Activated CD4-positive, alpha-beta T cell treated with anti-CD3 and anti-CD28 coated beads, Interleukin-2, amount 10 ng/mL, durations not matched to agents 24 days and 14 days (primary cell): ENCODE measurements around the gene YBX3. TPM values are rescaled to one million over a fixed set of nuclear protein-coding genes. Genes with fewer than 3 reads are reported as not detected.

Experiments
- DNase-seq: peaks from one replicate; pipeline ENCODE4 v3.0.0; 2022
- H3K27ac Mint-ChIP-seq: one replicate; pipeline ENCODE4 v1.8.0; 2022; ENCODE audit warnings: mild to moderate bottlenecking, mixed read lengths
- H3K27me3 Mint-ChIP-seq: one replicate; pipeline ENCODE4 v1.8.0; 2022; ENCODE audit warnings: mixed read lengths
- H3K36me3 Mint-ChIP-seq: one replicate; pipeline ENCODE4 v1.8.0; 2022; ENCODE audit warnings: low read depth, mild to moderate bottlenecking, mixed read lengths
- H3K4me1 Mint-ChIP-seq: one replicate; pipeline ENCODE4 v1.8.0; 2021; ENCODE audit warnings: mixed read lengths
- H3K4me3 Mint-ChIP-seq: one replicate; pipeline ENCODE4 v1.8.0; 2022; ENCODE audit warnings: mild to moderate bottlenecking, moderate library complexity, mixed read lengths
- H3K9me3 Mint-ChIP-seq: one replicate; pipeline ENCODE4 v1.8.0; 2021; ENCODE audit warnings: mixed read lengths
- intact Hi-C: fragments of 100-400 bp; cut with micrococcal nuclease; formaldehyde crosslinking; loops from one replicate; pipeline ENCODE4 v1.15.1; 2023
- total RNA-seq: library from RNA; stranded (reverse); gene quantifications from 2 replicates; pipeline ENCODE4 v1.2.3, GENCODE V29; 2022

Gene YBX3
- total RNA-seq, 1 donor from 2014 or later = 203 TPM

- peak within 1 kb of the TSS; percentile 38 for H3K27ac Mint-ChIP-seq
- H3K9me3 Mint-ChIP-seq = peaks cover 3% of the 10 kb centered on the region
- H3K36me3 Mint-ChIP-seq = no peaks in the 10 kb centered on the region
- H3K4me1 Mint-ChIP-seq = peaks cover 38% of the 10 kb centered on the region
- peak within 1 kb of the TSS; percentile 78 for H3K4me3 Mint-ChIP-seq
- peak; percentile 91 for DNase-seq
- intact Hi-C loops = loop anchor here (2.0 to 5.0 kb wide), 4 partner anchors 49 to 437 kb away; partner anchors contain the start of genes MAGOHB and YBX3
- H3K27me3 Mint-ChIP-seq = peaks cover 58% of the 10 kb centered on the region
Measured at GRCh38 chr12:10673659-10674384, 49.3 kb downstream of the YBX3 start, which contains the start of gene STYK1. TSS of gene STYK1 (minus strand) at chr12:10674052. CDS start at chr12:10634618, 39,434 bp downstream.

GRCh38 chr12:10672231-10672868, 50.8 kb downstream of the YBX3 start:
- H3K27ac Mint-ChIP-seq = no peak overlapping the region
- H3K27me3 Mint-ChIP-seq = peaks cover 61% of the 10 kb centered on the region
- peak; percentile 60 for DNase-seq
- H3K4me1 Mint-ChIP-seq = peaks cover 32% of the 10 kb centered on the region
- no peak overlapping the region for H3K4me3 Mint-ChIP-seq
- intact Hi-C loops = loop anchor here (5.0 kb wide), 2 partner anchors 80 to 435 kb away; no protein-coding TSS in a partner anchor
- no peaks in the 10 kb centered on the region for H3K36me3 Mint-ChIP-seq
- no peaks in the 10 kb centered on the region for H3K9me3 Mint-ChIP-seq

GRCh38 chr12:10669533-10669932, 53.6 kb downstream of the YBX3 start:
- H3K27me3 Mint-ChIP-seq = peaks cover 48% of the 10 kb centered on the region
- DNase-seq = peak; percentile 2
- intact Hi-C loops = no loop called here

GRCh38 chr12:10668526-10668925, 54.6 kb downstream of the YBX3 start:
- peak overlapping the region; percentile 29 for H3K4me3 Mint-ChIP-seq
- peaks cover 46% of the 10 kb centered on the region for H3K27me3 Mint-ChIP-seq
- H3K27ac Mint-ChIP-seq = no peak overlapping the region

More at GRCh38 chr12:10669533-10669932, 53.6 kb downstream of the YBX3 start:
- Mint-ChIP-seq H3K27ac (no peak overlapping the region), H3K9me3 (no peaks in the 10 kb centered on the region), H3K36me3 (no peaks in the 10 kb centered on the region), H3K4me3 (no peak overlapping the region), H3K4me1 (peaks cover 18% of the 10 kb centered on the region)

GRCh38 chr12:10667581-10667980, 55.5 kb downstream of the YBX3 start:
- H3K4me3 Mint-ChIP-seq = no peak overlapping the region

More at GRCh38 chr12:10668526-10668925, 54.6 kb downstream of the YBX3 start:
- no peak for DNase-seq
- H3K4me1 Mint-ChIP-seq = peaks cover 10% of the 10 kb centered on the region
- H3K36me3 Mint-ChIP-seq = no peaks in the 10 kb centered on the region
- no peaks in the 10 kb centered on the region for H3K9me3 Mint-ChIP-seq
- intact Hi-C loops = no loop called here

GRCh38 chr12:10664499-10664898, 58.6 kb downstream of the YBX3 start:
- no peaks in the 10 kb centered on the region for H3K36me3 Mint-ChIP-seq
- peaks cover 3% of the 10 kb centered on the region for H3K4me1 Mint-ChIP-seq
- no peak overlapping the region for H3K4me3 Mint-ChIP-seq
- DNase-seq = no peak
- intact Hi-C loops = no loop called here
- H3K27ac Mint-ChIP-seq = no peak overlapping the region
- H3K27me3 Mint-ChIP-seq = peaks cover 35% of the 10 kb centered on the region
- H3K9me3 Mint-ChIP-seq = no peaks in the 10 kb centered on the region

More at GRCh38 chr12:10667581-10667980, 55.5 kb downstream of the YBX3 start:
- no peaks in the 10 kb centered on the region for H3K36me3 Mint-ChIP-seq
- peak; percentile 25 for DNase-seq
- no peaks in the 10 kb centered on the region for H3K9me3 Mint-ChIP-seq
- H3K27me3 Mint-ChIP-seq = peaks cover 43% of the 10 kb centered on the region
- peaks cover 7% of the 10 kb centered on the region for H3K4me1 Mint-ChIP-seq
- H3K27ac Mint-ChIP-seq = no peak overlapping the region
- intact Hi-C loops = no loop called here

- DNase-seq = peak; percentile 10
- no peak overlapping the region for H3K4me3 Mint-ChIP-seq
- intact Hi-C loops = no loop called here
- H3K27me3 Mint-ChIP-seq = peaks cover 31% of the 10 kb centered on the region
- H3K4me1 Mint-ChIP-seq = peaks cover 3% of the 10 kb centered on the region
- no peaks in the 10 kb centered on the region for H3K36me3 Mint-ChIP-seq
- H3K27ac Mint-ChIP-seq = no peak overlapping the region
- H3K9me3 Mint-ChIP-seq = no peaks in the 10 kb centered on the region
Measured at GRCh38 chr12:10663869-10664268, 59.3 kb downstream of the YBX3 start.

- no peaks in the 10 kb centered on the region for H3K4me1 Mint-ChIP-seq
- peak; percentile 29 for DNase-seq
- no peaks in the 10 kb centered on the region for H3K9me3 Mint-ChIP-seq
- no peak overlapping the region for H3K27ac Mint-ChIP-seq
- intact Hi-C loops = no loop called here
- H3K27me3 Mint-ChIP-seq = peaks cover 31% of the 10 kb centered on the region
- no peak overlapping the region for H3K4me3 Mint-ChIP-seq
- no peaks in the 10 kb centered on the region for H3K36me3 Mint-ChIP-seq
Measured at GRCh38 chr12:10661338-10661737, 61.8 kb downstream of the YBX3 start.

- Mint-ChIP-seq H3K4me3 (no peak overlapping the region), H3K4me1 (no peaks in the 10 kb centered on the region), H3K27ac (no peak overlapping the region), H3K27me3 (peaks cover 26% of the 10 kb centered on the region), H3K9me3 (no peaks in the 10 kb centered on the region), H3K36me3 (no peaks in the 10 kb centered on the region)
- intact Hi-C loops = no loop called here
- no peak for DNase-seq
Measured at GRCh38 chr12:10654003-10654402, 69.1 kb downstream of the YBX3 start.

GRCh38 chr12:10652192-10652591, 70.9 kb downstream of the YBX3 start:
- no peaks in the 10 kb centered on the region for H3K36me3 Mint-ChIP-seq
- H3K4me3 Mint-ChIP-seq = no peak overlapping the region
- H3K27me3 Mint-ChIP-seq = peaks cover 16% of the 10 kb centered on the region
- no peak for DNase-seq
- peaks cover 7% of the 10 kb centered on the region for H3K9me3 Mint-ChIP-seq
- no peak overlapping the region for H3K27ac Mint-ChIP-seq
- intact Hi-C loops = no loop called here
- no peaks in the 10 kb centered on the region for H3K4me1 Mint-ChIP-seq

Other genes with a start within 250 kb of the YBX3 start
- gene EIF2S3B, start 217.4 kb downstream of the YBX3 start, total RNA-seq = 0.62 and 0.98 TPM in 2 replicates
- 88.6 and 91.1 TPM in 2 replicates for gene MAGOHB, start 109.7 kb downstream of the YBX3 start, total RNA-seq
- gene STYK1, start 49.3 kb downstream of the YBX3 start, total RNA-seq = not detected in 2 replicates
- gene TAS2R7, start 79.3 kb upstream of the YBX3 start, total RNA-seq = not detected in 2 replicates
- not detected in 2 replicates for gene TAS2R8, start 84.0 kb upstream of the YBX3 start, total RNA-seq
- not detected in 2 replicates for gene TAS2R9, start 86.8 kb upstream of the YBX3 start, total RNA-seq
- 0.26 TPM in 1 of 2 replicates, not detected in the other for gene TAS2R10, start 103.0 kb upstream of the YBX3 start, total RNA-seq
- 0.62 and 2.0 TPM in 2 replicates for gene PRR4, start 126.2 kb upstream of the YBX3 start, total RNA-seq
- 18.2 and 22.4 TPM in 2 replicates for gene PRH1, start 160.9 kb upstream of the YBX3 start, total RNA-seq
- gene TAS2R13, start 186.2 kb upstream of the YBX3 start, total RNA-seq = 1.1 and 1.3 TPM in 2 replicates
- gene PRH2, start 205.9 kb upstream of the YBX3 start, total RNA-seq = not detected in 2 replicates
- 2.7 and 3.5 TPM in 2 replicates for gene TAS2R14, start 215.9 kb upstream of the YBX3 start, total RNA-seq